ENCODE data around the gene FANCF.

DNA sequence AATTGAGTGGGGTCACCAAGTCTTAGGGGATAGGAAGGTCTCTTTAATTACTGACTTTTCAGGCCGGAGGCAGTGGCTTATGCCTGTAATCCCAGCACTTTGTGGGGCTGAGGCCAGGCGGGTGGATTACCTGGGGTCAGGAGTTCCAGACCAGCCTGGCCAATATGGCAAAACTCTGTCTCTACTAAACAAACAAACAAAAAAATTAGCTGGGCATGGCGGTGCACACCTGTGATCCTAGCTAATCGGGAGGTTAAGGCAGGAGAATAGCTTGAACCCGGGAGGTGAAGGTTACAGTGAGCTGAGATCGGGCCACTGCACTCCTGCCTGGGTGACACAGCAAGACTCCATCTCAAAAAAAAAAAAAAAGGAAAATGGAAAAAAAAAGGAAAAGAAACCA is 1.8 kb upstream of the FANCF start:
- TF ChIP-seq EZH2 (IDR thresholded peaks at IDR 0.05; ENCODE audit: borderline replicate concordance, low read depth, low read length, poor library complexity, severe bottlenecking), result no peak
- TF ChIP-seq, protein P1, sequence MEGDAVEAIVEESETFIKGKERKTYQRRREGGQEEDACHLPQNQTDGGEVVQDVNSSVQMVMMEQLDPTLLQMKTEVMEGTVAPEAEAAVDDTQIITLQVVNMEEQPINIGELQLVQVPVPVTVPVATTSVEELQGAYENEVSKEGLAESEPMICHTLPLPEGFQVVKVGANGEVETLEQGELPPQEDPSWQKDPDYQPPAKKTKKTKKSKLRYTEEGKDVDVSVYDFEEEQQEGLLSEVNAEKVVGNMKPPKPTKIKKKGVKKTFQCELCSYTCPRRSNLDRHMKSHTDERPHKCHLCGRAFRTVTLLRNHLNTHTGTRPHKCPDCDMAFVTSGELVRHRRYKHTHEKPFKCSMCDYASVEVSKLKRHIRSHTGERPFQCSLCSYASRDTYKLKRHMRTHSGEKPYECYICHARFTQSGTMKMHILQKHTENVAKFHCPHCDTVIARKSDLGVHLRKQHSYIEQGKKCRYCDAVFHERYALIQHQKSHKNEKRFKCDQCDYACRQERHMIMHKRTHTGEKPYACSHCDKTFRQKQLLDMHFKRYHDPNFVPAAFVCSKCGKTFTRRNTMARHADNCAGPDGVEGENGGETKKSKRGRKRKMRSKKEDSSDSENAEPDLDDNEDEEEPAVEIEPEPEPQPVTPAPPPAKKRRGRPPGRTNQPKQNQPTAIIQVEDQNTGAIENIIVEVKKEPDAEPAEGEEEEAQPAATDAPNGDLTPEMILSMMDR (conservative IDR thresholded peaks at IDR 0.05; ENCODE audit: low read depth, low read length), result no peak

Measured in A673 (cell line).